ENCODE data around the gene DIPK1B.

DNA sequence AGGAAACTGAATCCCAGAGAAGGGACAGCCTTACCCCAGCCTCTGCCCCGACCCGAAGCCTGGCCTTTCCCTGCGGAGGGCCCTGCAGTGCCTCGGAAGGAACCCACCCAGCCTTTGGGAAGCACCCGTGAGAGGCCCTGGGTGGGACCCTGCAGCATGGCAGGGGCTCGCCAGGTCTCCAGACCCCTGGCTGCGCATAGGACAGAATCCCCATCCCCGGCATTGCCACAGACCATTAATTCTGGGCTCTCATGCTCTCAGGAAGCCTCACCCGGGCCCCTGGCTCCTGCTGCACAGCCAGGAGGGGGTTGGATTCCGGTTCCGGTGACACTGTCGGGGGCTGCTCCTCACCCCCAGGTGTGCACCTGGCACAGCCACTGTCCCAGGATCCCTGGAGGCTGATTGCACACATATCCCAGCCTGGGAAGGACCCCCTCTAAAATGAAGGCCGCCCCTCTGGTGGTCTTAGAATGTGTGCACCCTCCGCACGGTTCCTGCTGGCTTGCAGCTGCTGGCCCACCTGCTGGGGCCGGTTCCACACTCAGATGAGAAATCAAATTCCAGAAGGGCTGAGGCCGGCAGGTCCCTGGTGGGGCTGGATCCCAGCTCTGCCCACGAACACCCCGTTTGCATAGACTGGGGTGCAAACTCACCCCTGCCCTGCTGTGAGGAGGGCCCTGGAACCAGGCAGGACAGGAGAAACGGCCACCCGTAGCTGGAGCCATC lies 45.0 kb upstream of the DIPK1B start:
- TF ChIP-seq POLR2AphosphoS5 (IDR thresholded peaks at IDR 0.05): no peak
- TF ChIP-seq, protein P1, sequence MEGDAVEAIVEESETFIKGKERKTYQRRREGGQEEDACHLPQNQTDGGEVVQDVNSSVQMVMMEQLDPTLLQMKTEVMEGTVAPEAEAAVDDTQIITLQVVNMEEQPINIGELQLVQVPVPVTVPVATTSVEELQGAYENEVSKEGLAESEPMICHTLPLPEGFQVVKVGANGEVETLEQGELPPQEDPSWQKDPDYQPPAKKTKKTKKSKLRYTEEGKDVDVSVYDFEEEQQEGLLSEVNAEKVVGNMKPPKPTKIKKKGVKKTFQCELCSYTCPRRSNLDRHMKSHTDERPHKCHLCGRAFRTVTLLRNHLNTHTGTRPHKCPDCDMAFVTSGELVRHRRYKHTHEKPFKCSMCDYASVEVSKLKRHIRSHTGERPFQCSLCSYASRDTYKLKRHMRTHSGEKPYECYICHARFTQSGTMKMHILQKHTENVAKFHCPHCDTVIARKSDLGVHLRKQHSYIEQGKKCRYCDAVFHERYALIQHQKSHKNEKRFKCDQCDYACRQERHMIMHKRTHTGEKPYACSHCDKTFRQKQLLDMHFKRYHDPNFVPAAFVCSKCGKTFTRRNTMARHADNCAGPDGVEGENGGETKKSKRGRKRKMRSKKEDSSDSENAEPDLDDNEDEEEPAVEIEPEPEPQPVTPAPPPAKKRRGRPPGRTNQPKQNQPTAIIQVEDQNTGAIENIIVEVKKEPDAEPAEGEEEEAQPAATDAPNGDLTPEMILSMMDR (IDR thresholded peaks at IDR 0.05): no peak
- no peak for TF ChIP-seq POLR2A (IDR thresholded peaks at IDR 0.05)
